WTC11 (cell line): ENCODE results near the gene MEA1.

Source experiments
- GABPB1 ChIP-seq: sonication (generic); formaldehyde crosslinking; IDR thresholded peaks from 2 replicates; pipeline ENCODE4 v1.8.1; 2023; ENCODE audit warnings: mild to moderate bottlenecking, missing genetic modification reagents
- JAZF1 ChIP-seq: fragments of 250-450 bp; sonication (Bioruptor Pico); IDR thresholded peaks from 2 replicates; pipeline ENCODE4 v1.9.0; 2021; ENCODE audit warnings: moderate library complexity, mild to moderate bottlenecking, inconsistent platforms
- SP1 ChIP-seq: sonication (generic); formaldehyde crosslinking; conservative IDR thresholded peaks from 2 replicates; pipeline ENCODE4 v1.8.1; 2022; ENCODE audit warnings: missing genetic modification reagents
- TP53 ChIP-seq: sonication (generic); formaldehyde crosslinking; IDR thresholded peaks from 2 replicates; pipeline ENCODE4 v1.8.1; 2023; ENCODE audit warnings: mild to moderate bottlenecking, missing genetic modification reagents
- ZNF121 ChIP-seq: sonication (generic); formaldehyde crosslinking; IDR thresholded peaks from 2 replicates; pipeline ENCODE4 v1.8.0; 2023; ENCODE audit warnings: missing genetic modification reagents
- ZNF219 ChIP-seq: sonication (generic); formaldehyde crosslinking; IDR thresholded peaks from 2 replicates; pipeline ENCODE4 v1.8.0; 2023; ENCODE audit warnings: missing genetic modification reagents, mild to moderate bottlenecking, borderline replicate concordance
- ZNF416 ChIP-seq: fragments of 250-450 bp; sonication (Bioruptor Pico); IDR thresholded peaks from 2 replicates; pipeline ENCODE4 v1.9.0; 2021; ENCODE audit warnings: mild to moderate bottlenecking, inconsistent platforms
- TF ChIP-seq, protein P1 (sequence below): fragments of 200-600 bp; IDR thresholded peaks from 2 replicates; pipeline ENCODE4 v1.8.0; 2022; ENCODE audit warnings: antibody characterized with exemption
- TF ChIP-seq, protein P2 (sequence below): sonication (generic); formaldehyde crosslinking; IDR thresholded peaks from 2 replicates; pipeline ENCODE4 v1.8.1; 2023; ENCODE audit warnings: mild to moderate bottlenecking, missing genetic modification reagents, moderate library complexity
- TF ChIP-seq, protein P3 (sequence below): sonication (generic); formaldehyde crosslinking; IDR thresholded peaks from 2 replicates; pipeline ENCODE4 v1.8.1; 2022; ENCODE audit warnings: mild to moderate bottlenecking, moderate library complexity, missing genetic modification reagents
- TF ChIP-seq, protein P4 (sequence below): sonication (generic); formaldehyde crosslinking; IDR thresholded peaks from 2 replicates; pipeline ENCODE4 v1.8.0; 2023; ENCODE audit warnings: missing genetic modification reagents
- TF ChIP-seq, protein P5 (sequence below): sonication (generic); formaldehyde crosslinking; IDR thresholded peaks from 2 replicates; pipeline ENCODE4 v1.8.1; 2023; ENCODE audit warnings: mild to moderate bottlenecking, missing genetic modification reagents, moderate library complexity
- TF ChIP-seq, protein P6 (sequence below): sonication (generic); formaldehyde crosslinking; IDR thresholded peaks from 2 replicates; pipeline ENCODE4 v1.8.0; 2022; ENCODE audit warnings: mild to moderate bottlenecking, missing genetic modification reagents

DNA sequence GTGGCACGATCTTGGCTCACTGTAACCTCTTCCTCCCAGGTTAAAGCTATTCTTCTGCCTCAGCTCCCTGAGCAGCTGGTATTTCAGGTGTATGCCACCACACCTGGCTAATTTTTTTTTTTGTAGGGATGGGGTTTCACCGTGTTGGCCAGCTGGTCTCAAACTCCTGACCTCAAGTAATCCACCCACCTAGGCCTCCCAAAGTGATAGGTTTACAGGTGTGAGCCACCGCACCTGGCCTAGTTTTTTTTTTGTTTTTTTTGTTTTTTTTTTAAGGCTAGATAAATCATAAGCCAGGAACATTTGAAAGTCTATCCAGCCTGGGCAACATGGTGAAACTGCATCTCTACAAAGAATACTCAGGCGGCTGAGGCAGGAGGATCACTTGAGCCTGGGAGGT, 18.6 kb upstream of the MEA1 start:
- TF ChIP-seq, protein P1, sequence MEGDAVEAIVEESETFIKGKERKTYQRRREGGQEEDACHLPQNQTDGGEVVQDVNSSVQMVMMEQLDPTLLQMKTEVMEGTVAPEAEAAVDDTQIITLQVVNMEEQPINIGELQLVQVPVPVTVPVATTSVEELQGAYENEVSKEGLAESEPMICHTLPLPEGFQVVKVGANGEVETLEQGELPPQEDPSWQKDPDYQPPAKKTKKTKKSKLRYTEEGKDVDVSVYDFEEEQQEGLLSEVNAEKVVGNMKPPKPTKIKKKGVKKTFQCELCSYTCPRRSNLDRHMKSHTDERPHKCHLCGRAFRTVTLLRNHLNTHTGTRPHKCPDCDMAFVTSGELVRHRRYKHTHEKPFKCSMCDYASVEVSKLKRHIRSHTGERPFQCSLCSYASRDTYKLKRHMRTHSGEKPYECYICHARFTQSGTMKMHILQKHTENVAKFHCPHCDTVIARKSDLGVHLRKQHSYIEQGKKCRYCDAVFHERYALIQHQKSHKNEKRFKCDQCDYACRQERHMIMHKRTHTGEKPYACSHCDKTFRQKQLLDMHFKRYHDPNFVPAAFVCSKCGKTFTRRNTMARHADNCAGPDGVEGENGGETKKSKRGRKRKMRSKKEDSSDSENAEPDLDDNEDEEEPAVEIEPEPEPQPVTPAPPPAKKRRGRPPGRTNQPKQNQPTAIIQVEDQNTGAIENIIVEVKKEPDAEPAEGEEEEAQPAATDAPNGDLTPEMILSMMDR, result no peak
- TF ChIP-seq ZNF416 (CRISPR knock-in tag), result no peak
- no peak for TF ChIP-seq SP1 (CRISPR knock-in tag)
- no peak for TF ChIP-seq ZNF219 (CRISPR knock-in tag)
- TF ChIP-seq, protein P2, sequence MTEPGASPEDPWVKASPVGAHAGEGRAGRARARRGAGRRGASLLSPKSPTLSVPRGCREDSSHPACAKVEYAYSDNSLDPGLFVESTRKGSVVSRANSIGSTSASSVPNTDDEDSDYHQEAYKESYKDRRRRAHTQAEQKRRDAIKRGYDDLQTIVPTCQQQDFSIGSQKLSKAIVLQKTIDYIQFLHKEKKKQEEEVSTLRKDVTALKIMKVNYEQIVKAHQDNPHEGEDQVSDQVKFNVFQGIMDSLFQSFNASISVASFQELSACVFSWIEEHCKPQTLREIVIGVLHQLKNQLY (CRISPR knock-in tag), result no peak
- no peak for TF ChIP-seq TP53 (CRISPR knock-in tag)
- TF ChIP-seq, protein P3, sequence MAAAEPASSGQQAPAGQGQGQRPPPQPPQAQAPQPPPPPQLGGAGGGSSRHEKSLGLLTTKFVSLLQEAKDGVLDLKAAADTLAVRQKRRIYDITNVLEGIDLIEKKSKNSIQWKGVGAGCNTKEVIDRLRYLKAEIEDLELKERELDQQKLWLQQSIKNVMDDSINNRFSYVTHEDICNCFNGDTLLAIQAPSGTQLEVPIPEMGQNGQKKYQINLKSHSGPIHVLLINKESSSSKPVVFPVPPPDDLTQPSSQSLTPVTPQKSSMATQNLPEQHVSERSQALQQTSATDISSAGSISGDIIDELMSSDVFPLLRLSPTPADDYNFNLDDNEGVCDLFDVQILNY (CRISPR knock-in tag), result no peak
- no peak for TF ChIP-seq GABPB1 (CRISPR knock-in tag)
- TF ChIP-seq, protein P4, sequence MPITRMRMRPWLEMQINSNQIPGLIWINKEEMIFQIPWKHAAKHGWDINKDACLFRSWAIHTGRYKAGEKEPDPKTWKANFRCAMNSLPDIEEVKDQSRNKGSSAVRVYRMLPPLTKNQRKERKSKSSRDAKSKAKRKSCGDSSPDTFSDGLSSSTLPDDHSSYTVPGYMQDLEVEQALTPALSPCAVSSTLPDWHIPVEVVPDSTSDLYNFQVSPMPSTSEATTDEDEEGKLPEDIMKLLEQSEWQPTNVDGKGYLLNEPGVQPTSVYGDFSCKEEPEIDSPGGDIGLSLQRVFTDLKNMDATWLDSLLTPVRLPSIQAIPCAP, result no peak
- TF ChIP-seq ZNF121 (CRISPR knock-in tag), result no peak
- no peak for TF ChIP-seq JAZF1 (CRISPR knock-in tag)
- TF ChIP-seq, protein P5, sequence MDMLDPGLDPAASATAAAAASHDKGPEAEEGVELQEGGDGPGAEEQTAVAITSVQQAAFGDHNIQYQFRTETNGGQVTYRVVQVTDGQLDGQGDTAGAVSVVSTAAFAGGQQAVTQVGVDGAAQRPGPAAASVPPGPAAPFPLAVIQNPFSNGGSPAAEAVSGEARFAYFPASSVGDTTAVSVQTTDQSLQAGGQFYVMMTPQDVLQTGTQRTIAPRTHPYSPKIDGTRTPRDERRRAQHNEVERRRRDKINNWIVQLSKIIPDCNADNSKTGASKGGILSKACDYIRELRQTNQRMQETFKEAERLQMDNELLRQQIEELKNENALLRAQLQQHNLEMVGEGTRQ (CRISPR knock-in tag), result no peak
- TF ChIP-seq, protein P6, sequence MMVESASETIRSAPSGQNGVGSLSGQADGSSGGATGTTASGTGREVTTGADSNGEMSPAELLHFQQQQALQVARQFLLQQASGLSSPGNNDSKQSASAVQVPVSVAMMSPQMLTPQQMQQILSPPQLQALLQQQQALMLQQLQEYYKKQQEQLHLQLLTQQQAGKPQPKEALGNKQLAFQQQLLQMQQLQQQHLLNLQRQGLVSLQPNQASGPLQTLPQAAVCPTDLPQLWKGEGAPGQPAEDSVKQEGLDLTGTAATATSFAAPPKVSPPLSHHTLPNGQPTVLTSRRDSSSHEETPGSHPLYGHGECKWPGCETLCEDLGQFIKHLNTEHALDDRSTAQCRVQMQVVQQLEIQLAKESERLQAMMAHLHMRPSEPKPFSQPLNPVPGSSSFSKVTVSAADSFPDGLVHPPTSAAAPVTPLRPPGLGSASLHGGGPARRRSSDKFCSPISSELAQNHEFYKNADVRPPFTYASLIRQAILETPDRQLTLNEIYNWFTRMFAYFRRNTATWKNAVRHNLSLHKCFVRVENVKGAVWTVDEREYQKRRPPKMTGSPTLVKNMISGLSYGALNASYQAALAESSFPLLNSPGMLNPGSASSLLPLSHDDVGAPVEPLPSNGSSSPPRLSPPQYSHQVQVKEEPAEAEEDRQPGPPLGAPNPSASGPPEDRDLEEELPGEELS, result no peak
